Immature natural killer cell (primary cell): Measurements from ENCODE around the gene PRDM16. TPM values are rescaled to one million over a fixed set of nuclear protein-coding genes. Genes with fewer than 3 reads are reported as not detected.

Source experiments
- DNase-seq, 3 donors: peaks; one replicate each; pipeline ENCODE4 v3.0.0; 2022; ENCODE audit warnings: mixed read lengths in 1 of 3
- H3K27ac Mint-ChIP-seq, 6 donors: one replicate each; pipeline ENCODE4 v1.8.0; 2020; ENCODE audit warnings: mixed read lengths in 6 of 6, mild to moderate bottlenecking in 5 of 6, inconsistent platforms in 4 of 6, moderate library complexity in 3 of 6
- H3K27me3 Mint-ChIP-seq, 3 donors: one replicate each; pipeline ENCODE4 v1.8.0; 2020 to 2021; ENCODE audit warnings: low read depth in 3 of 3, mild to moderate bottlenecking in 3 of 3, mixed read lengths in 3 of 3, moderate library complexity in 3 of 3, inconsistent platforms in 1 of 3
- H3K36me3 Mint-ChIP-seq, 3 donors: one replicate each; pipeline ENCODE4 v1.8.0; 2020; ENCODE audit warnings: mixed read lengths in 3 of 3, inconsistent platforms in 2 of 3, mild to moderate bottlenecking in 2 of 3
- H3K4me1 Mint-ChIP-seq, 2 donors: one replicate each; pipeline ENCODE4 v1.8.0; 2020; ENCODE audit warnings: inconsistent platforms in 2 of 2, mild to moderate bottlenecking in 2 of 2, mixed read lengths in 2 of 2, moderate library complexity in 1 of 2
- H3K4me3 Mint-ChIP-seq, 5 donors: one replicate each; pipeline ENCODE4 v1.8.0; 2020; ENCODE audit warnings: mild to moderate bottlenecking in 5 of 5, mixed read lengths in 5 of 5, inconsistent platforms in 3 of 5, moderate library complexity in 3 of 5
- H3K9me3 Mint-ChIP-seq, 6 donors: one replicate each; pipeline ENCODE4 v1.8.0; 2020; ENCODE audit warnings: mild to moderate bottlenecking in 6 of 6, mixed read lengths in 6 of 6, inconsistent platforms in 4 of 6, moderate library complexity in 3 of 6
- polyA plus RNA-seq, 3 donors: library from polyadenylated mRNA; unstranded; fragments of 300-500 nt; fragmentation: Illumina TruSeq; gene quantifications; one replicate each; pipeline ENCODE4 v1.2.3, GENCODE V29; 2021

Gene PRDM16
- polyA plus RNA-seq, 3 donors from 2014 or later, result 0.17 to 0.29 (median 0.22) TPM

GRCh38 chr1:3249231-3249630 is 180.2 kb downstream of the PRDM16 start:
- H3K36me3 Mint-ChIP-seq, result no peaks in the 10 kb centered on the region
- DNase-seq, result no peak
- H3K9me3 Mint-ChIP-seq, result no peaks in the 10 kb centered on the region
- peaks cover 0 to 7% (median 6%) of the 10 kb centered on the region in 3 donors for H3K27me3 Mint-ChIP-seq
- H3K27ac Mint-ChIP-seq, result no peak overlapping the region
- no peak overlapping the region for H3K4me3 Mint-ChIP-seq
- no peaks in the 10 kb centered on the region for H3K4me1 Mint-ChIP-seq

DNA sequence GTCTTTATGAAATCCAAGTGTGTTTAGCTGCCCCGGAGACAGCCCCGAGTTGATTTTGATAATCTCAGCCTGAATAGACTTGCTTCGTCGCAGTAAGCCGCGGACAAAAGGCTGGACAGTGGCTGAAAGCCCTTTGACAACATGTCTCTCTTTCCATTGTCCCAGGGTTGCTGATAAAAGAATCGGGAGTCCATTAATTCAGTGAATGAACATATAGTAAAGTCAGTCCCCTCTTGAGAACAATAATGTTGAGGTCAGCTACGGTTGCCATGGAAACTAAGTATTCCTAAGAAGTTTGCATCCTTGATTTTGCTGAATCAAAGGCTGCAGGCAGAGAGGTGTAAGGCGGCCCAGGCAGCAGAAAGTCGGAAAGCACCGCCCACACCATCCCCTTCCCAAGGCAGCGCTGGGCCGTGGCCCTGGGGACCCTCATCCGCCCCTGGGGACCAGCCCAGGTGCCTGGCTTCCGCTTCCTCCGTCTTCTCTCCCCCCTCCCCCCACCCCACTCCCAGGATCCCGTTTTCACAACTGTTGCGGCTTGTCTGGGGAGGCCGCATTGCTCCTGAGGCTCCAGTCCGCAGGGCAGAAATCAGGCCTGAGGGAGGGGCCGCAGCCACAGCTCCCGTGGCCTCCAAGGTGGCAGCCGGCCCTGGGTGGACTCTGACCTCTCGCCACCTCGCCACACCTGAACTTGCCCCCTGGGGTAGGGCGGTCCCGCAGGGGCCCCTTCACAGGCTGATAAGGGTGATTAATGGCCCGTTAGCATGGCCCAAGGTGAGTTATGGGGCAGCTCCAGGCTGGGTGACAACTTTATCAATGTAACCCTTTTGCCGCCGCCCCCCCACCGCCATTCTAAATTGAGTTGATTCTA is 180.9 kb downstream of the PRDM16 start:
- no peak overlapping the region for H3K4me3 Mint-ChIP-seq
- H3K36me3 Mint-ChIP-seq, result no peaks in the 10 kb centered on the region
- H3K27ac Mint-ChIP-seq, result no peak overlapping the region
- H3K9me3 Mint-ChIP-seq, result no peaks in the 10 kb centered on the region
- DNase-seq, result no peak
- H3K4me1 Mint-ChIP-seq, result no peaks in the 10 kb centered on the region
- H3K27me3 Mint-ChIP-seq, result peaks cover 0 to 9% (median 6%) of the 10 kb centered on the region in 3 donors

DNA sequence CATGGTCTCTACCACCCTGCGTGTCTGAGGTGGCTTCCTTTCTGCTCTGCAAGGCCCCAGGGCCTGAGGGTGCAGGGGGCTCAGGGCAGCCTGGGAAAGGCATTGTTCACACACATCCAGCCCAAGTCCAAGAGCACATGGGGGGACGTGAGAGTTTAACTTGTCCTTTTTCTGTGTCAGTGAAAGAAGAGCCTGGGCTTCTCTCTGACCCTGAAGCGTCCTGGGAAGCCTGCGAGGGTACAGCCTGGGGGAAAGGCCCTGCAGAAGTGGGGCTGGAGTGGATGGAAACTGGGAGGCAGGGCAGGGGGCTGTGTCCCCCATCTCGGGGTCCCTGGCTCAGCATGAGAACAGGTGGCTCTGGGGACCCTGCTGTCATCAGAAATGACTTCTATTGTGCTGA is 181.6 kb downstream of the PRDM16 start:
- no peak for DNase-seq
- Mint-ChIP-seq H3K27ac (no peak overlapping the region), H3K9me3 (no peaks in the 10 kb centered on the region), H3K27me3 (peaks cover 0 to 9% (median 7%) of the 10 kb centered on the region in 3 donors), H3K4me3 (no peak overlapping the region), H3K4me1 (no peaks in the 10 kb centered on the region), H3K36me3 (no peaks in the 10 kb centered on the region)

DNA sequence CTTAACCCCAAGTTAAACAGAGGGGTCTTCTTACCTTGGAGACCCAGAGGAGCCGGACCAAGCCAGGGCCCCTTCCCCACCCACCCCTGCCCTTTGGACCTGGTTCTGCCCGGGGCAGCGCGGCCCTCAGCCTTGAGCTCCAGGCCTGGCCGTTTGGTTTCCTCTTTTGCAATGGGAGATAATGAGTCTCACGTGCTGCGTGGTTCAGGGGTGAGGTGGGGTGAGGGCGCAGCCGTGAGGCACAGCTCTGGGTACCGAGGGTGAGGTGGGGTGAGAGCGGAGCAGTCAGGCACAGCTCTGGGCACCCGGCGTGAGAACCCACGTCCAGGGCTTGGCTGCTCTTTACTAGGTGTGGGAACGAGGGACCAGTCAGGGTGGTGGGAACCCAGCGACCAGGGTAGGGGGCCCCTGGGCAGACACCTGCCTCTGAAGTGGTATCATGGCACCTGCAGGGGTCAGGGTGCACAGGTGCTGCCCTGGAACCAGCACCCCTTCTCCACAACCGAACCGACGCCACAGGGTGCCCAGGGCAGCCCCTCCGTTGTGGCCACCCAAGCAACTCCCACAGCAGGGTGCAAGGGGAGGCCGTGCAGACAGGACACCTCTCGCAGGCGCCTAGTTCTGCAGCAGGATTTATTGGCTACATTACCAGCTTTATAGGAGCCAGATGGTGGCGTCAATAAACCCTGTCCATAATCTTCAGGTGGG is 182.2 kb downstream of the PRDM16 start:
- DNase-seq, result no peak
- Mint-ChIP-seq H3K4me3 (no peak overlapping the region), H3K36me3 (no peaks in the 10 kb centered on the region)

GRCh38 chr1:3251807-3252428 is 182.9 kb downstream of the PRDM16 start:
- Mint-ChIP-seq H3K36me3 (no peaks in the 10 kb centered on the region), H3K4me1 (no peaks in the 10 kb centered on the region), H3K27ac (no peak overlapping the region), H3K27me3 (peaks cover 0 to 9% (median 8%) of the 10 kb centered on the region in 3 donors), H3K9me3 (no peaks in the 10 kb centered on the region), H3K4me3 (no peak overlapping the region)
- no peak for DNase-seq

More for the DNA sequence above, 182.2 kb downstream of the PRDM16 start:
- peaks cover 0 to 9% (median 8%) of the 10 kb centered on the region in 3 donors for H3K27me3 Mint-ChIP-seq
- H3K9me3 Mint-ChIP-seq, result no peaks in the 10 kb centered on the region
- H3K4me1 Mint-ChIP-seq, result no peaks in the 10 kb centered on the region
- no peak overlapping the region for H3K27ac Mint-ChIP-seq

DNA sequence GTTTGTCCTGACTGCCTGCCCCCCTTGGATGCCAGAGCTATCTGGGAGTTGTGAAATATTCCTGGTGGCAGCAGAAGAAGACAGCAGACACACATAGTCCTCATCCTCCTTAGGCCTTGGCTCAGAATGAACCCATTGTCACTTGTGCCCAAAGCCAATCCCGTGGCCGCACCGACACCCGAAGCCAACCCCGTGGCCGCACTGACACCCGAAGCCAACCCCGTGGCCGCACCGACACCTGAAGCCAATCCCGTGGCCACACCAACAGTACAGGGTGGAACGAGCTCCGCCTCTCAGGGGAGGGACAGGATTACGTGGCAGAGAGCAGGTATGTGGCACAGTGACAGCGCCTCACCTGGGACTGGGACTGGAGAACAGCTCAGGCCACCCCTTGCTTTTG is 186.7 kb downstream of the PRDM16 start:
- no peaks in the 10 kb centered on the region for H3K36me3 Mint-ChIP-seq
- no peaks in the 10 kb centered on the region for H3K9me3 Mint-ChIP-seq
- H3K27me3 Mint-ChIP-seq, result peaks cover 0 to 5% (median 4%) of the 10 kb centered on the region in 3 donors
- H3K27ac Mint-ChIP-seq, result no peak overlapping the region
- peaks cover 0 to 2% of the 10 kb centered on the region in 2 donors for H3K4me1 Mint-ChIP-seq
- DNase-seq, result no peak
- H3K4me3 Mint-ChIP-seq, result no peak overlapping the region

GRCh38 chr1:3257788-3258187 is 188.8 kb downstream of the PRDM16 start:
- H3K27ac Mint-ChIP-seq, result no peak overlapping the region
- no peak for DNase-seq
- H3K4me1 Mint-ChIP-seq, result peaks cover 0 to 2% of the 10 kb centered on the region in 2 donors
- H3K36me3 Mint-ChIP-seq, result no peaks in the 10 kb centered on the region
- no peak overlapping the region for H3K4me3 Mint-ChIP-seq
- peaks cover 0 to 3% (median 2%) of the 10 kb centered on the region in 3 donors for H3K27me3 Mint-ChIP-seq
- no peaks in the 10 kb centered on the region for H3K9me3 Mint-ChIP-seq

DNA sequence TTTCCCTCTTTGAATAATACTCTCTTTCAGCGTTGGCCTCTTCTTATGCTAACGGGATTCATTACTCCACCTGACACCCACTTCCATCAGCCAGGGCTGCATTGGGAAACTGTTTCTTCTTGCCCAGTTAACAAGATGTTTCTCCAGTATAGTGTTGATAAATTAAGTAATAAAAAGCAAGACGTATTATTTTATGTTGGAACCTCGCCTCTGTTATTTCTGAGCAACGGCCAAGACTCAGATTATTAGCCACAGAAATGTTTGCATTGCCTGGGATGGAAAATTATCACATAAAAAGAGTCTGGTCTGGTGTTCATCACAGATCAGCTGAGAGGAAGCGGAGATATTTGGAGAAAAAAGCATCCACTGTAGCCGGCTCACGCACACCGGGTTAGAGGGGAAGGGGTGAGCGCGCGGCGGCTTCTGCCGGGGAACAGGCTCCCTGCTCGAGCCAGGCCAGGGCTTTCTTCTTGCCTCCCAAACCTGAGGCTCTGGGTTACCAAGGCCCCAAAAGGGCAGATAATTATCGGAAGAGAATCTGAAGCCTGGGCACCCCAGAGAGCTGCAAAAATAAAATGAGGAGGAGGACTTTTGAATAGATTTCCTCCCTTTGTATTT is 189.5 kb downstream of the PRDM16 start:
- H3K4me1 Mint-ChIP-seq, result peaks cover 0 to 2% of the 10 kb centered on the region in 2 donors
- no peak overlapping the region for H3K27ac Mint-ChIP-seq
- peaks cover 0 to 3% (median 2%) of the 10 kb centered on the region in 3 donors for H3K27me3 Mint-ChIP-seq
- no peaks in the 10 kb centered on the region for H3K36me3 Mint-ChIP-seq
- DNase-seq, result no peak
- H3K9me3 Mint-ChIP-seq, result no peaks in the 10 kb centered on the region
- H3K4me3 Mint-ChIP-seq, result no peak overlapping the region

GRCh38 chr1:3259020-3259419 is 190.0 kb downstream of the PRDM16 start:
- no peak for DNase-seq
- no peak overlapping the region for H3K4me3 Mint-ChIP-seq
- H3K9me3 Mint-ChIP-seq, result no peaks in the 10 kb centered on the region
- no peaks in the 10 kb centered on the region for H3K36me3 Mint-ChIP-seq
- H3K27me3 Mint-ChIP-seq, result peaks cover 0 to 4% (median 3%) of the 10 kb centered on the region in 3 donors
- peaks cover 0 to 2% of the 10 kb centered on the region in 2 donors for H3K4me1 Mint-ChIP-seq
- no peak overlapping the region for H3K27ac Mint-ChIP-seq

GRCh38 chr1:3261007-3261968 is 192.3 kb downstream of the PRDM16 start:
- H3K4me3 Mint-ChIP-seq, result no peak overlapping the region
- H3K36me3 Mint-ChIP-seq, result no peaks in the 10 kb centered on the region
- peaks cover 0 to 5% (median 2%) of the 10 kb centered on the region in 3 donors for H3K27me3 Mint-ChIP-seq
- DNase-seq, result no peak
- no peak overlapping the region for H3K27ac Mint-ChIP-seq
- H3K9me3 Mint-ChIP-seq, result no peaks in the 10 kb centered on the region
- peaks cover 0 to 2% of the 10 kb centered on the region in 2 donors for H3K4me1 Mint-ChIP-seq

DNA sequence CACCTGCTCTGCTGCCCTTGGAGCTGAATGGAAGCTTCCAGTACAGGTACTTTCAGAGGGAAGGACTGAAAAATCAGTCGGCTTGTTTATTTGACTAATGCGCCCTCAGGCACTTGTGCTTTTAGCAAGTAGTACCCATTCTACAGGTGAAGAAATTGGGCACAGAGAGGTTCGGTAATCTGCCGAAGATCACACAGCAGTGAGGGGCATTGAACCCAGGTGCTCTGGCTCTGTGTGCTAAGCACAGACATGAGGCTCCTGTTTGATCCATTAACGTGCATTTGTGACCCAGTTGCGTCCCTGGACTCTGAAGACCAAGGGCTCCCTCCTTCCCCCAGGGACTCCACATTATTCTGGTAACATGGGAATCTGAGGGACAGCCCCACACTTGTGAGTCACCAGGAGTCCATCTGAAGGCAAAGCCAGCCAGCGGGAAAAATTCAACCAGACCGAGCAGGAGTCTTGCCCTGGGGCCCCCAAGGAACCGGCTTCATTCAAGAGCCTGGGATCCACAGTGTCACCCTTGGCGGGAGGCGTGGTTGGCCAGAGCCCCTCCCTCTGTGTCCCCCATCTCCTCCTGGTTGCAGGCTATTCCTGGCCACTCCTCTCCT is 193.1 kb downstream of the PRDM16 start:
- Mint-ChIP-seq H3K27me3 (peaks cover under 1 to 5% (median 2%) of the 10 kb centered on the region in 3 donors), H3K36me3 (no peaks in the 10 kb centered on the region), H3K27ac (no peak overlapping the region), H3K9me3 (no peaks in the 10 kb centered on the region), H3K4me1 (peaks cover 0 to 2% of the 10 kb centered on the region in 2 donors), H3K4me3 (no peak overlapping the region)
- DNase-seq, result no peak

- Mint-ChIP-seq H3K4me3 (no peak overlapping the region), H3K27ac (no peak overlapping the region), H3K4me1 (peaks cover 0 to 2% of the 10 kb centered on the region in 2 donors), H3K9me3 (no peaks in the 10 kb centered on the region), H3K36me3 (no peaks in the 10 kb centered on the region), H3K27me3 (peaks cover 2 to 5% (median 2%) of the 10 kb centered on the region in 3 donors)
- DNase-seq, result no peak
Observed at GRCh38 chr1:3262681-3263286, 193.8 kb downstream of the PRDM16 start.
